Stimulated activated CD4-positive, alpha-beta T cell treated with anti-CD3 and anti-CD28 coated beads, Interleukin-4, amount 100 ng/mL, for 48 hours (primary cell): ENCODE data around the gene TTC3.
A peak's percentile ranks its signal among the peaks of the same experiment; 100 is the strongest.

Experiments used
- DNase-seq, 2 donors: peaks; one replicate each; pipeline ENCODE4 v3.0.0-alpha.2; 2020; ENCODE audit warnings: low read depth in 2 of 2

The TTC3 gene

GRCh38 chr21:37224861-37225839 is 152.1 kb downstream of the TTC3 start:
- peak; percentile 29 to 31 for DNase-seq

- no peak for DNase-seq
Observed at GRCh38 chr21:37226041-37226920, 153.2 kb downstream of the TTC3 start.

GRCh38 chr21:37227071-37228002 is 154.3 kb downstream of the TTC3 start:
- DNase-seq, result no peak

DNA sequence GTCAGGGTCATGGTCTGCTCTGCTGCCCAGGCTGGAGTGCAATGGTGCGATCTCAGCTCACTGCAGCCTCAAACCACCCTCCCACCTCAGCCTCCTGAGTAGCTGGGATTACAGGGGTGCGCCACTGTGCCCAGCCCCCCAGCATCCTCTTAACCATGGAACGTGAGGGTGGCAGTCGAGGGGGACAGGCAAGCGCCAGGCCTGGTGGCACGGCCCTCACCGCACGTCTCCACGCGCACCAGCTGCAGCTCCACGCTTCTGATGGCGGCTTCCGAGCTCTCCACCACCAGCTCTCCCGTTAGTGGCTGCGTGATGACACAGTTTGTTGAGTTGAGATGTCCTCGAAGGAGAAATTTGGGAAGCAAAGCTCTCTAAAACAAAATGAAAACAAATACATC is 154.9 kb downstream of the TTC3 start:
- no peak for DNase-seq

DNA sequence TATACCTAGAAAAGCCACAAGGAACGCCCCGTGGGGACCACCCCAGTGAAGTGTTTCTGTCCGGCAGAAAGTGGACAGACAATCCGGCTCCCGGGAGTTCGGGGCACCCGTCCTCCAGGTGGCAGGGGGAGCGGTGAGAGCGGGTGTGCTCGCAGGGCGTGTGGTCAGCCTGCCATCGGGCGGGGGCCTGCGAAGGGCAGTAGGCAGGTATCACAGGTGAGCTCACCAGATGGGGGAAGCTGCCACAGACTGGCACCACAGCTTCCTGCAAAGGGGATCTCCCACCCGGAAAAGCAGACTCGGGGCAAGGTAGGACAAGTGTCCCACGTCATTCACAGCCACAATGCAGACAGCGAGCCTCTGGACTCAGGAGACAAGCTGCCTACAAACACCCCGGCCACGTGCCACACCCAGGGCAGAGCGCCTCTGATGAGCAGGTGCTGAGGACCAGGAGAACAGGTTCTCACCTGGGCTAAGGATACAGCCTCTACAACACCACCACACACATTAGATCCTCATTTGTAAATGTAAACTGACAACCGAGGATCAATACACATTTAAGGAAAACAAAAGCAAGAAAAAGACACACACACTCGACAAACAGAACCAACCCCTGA is 157.7 kb downstream of the TTC3 start:
- DNase-seq, result no peak

DNA sequence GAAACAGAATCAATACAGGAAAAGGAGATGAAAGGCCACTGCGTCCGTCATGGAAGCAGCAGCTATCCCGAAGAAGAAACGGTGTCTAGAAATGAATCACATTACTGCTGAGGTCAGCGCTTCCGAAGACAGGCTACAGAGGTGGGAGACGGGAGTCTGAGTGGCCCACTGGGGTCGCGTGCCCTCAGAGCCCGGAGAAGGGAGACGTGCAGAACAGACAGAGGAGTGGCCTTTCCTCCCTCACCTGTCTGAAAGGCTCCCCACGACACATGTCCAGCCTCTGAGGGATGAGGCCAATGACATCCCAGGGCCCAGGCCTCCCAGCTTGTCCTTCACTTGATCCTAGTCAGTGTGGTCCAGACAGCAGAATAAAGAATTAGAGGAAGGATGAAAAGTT is 158.2 kb downstream of the TTC3 start:
- DNase-seq, result no peak

GRCh38 chr21:37231671-37232070 is 158.6 kb downstream of the TTC3 start:
- DNase-seq, result no peak

GRCh38 chr21:37232274-37233018 is 159.4 kb downstream of the TTC3 start:
- DNase-seq, result no peak

GRCh38 chr21:37233551-37234146 is 160.6 kb downstream of the TTC3 start:
- DNase-seq, result no peak

GRCh38 chr21:37237346-37237745 is 164.3 kb downstream of the TTC3 start:
- no peak for DNase-seq

DNA sequence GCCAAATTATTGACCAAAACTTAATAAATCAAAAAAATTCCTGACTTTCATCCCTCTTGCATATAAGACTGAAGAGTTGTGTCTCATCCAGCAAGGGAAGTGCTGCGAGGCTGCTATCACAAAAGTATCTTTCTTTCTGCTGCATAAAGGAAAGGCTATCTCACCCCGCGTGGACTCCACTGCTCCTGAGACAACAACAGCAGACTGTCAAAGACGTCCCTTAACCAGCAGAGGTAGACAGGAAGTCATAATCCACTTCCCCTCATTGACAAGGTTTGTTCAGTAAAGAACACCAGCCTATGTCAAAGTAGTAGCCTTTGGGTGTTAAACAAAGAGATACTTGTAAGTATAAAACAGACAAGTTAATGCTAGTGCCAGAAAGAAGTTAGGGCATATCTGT is 164.7 kb downstream of the TTC3 start:
- no peak for DNase-seq

DNA sequence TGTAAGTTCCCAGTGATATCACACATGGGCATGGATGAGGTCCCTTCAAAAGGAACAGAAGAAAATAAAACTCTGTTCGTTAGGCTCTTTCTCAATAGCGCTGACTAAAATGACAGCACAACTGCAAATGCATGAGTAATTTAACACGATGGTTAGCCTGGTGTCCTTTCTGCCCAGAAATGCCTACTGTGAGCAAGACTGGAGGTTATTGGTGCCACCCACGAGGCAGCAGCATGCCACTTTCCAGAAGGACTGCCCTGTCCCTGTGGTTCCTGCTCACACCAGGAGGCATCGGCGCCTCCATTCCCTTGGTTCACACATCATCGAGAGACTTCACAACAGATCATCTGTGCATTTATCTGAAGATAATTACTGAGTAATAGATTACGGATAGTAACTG is 167.9 kb downstream of the TTC3 start:
- DNase-seq, result no peak

GRCh38 chr21:37241426-37241825 is 168.4 kb downstream of the TTC3 start:
- DNase-seq, result no peak

DNA sequence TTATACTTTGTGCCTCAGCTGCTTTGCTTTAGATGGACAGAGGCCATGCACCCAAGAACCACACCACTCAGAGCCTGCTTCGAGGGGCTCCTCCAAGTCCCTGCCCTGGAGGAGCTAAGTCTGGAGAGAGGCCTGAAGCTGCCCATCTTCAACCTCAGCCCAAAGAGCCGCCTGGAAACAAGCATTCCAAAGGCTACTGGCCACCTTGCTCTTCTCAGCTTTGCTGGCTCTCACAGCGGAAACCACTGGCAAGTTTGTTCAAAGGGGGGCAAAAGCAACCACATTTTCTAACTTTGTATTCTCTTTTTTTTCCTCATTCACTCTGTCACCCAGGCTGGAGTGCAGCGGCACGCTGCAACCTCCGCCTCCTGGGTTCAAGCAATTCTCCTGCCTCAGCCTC is 170.9 kb downstream of the TTC3 start:
- no peak for DNase-seq

DNA sequence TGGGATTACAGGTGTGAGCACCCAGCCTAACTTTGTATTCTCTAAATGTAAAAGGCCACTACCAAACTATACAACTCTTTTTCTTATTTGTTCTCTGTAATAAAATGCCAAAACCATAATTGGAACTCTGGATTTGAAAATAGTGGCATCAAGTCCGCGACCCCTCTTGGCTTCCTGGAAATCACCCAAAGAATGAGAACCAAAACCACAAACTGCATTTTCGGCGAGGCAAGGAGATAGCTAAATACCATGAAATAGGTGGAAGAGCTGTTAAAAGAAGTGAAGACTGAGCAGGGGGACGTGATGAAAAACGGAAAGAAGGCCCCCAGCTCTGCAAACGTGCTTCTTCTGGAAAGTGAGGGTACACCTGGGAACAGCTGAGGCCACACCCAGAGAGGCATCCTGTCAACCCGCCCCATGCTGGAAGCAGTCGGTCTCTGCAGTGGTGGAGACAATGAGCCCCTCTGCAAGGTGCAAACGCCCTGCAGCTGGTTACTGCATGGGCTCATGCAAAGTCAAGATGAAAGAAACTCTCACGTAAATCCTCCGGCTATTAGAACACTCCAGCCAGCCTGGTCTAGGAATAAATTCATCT is 171.5 kb downstream of the TTC3 start:
- no peak for DNase-seq

DNA sequence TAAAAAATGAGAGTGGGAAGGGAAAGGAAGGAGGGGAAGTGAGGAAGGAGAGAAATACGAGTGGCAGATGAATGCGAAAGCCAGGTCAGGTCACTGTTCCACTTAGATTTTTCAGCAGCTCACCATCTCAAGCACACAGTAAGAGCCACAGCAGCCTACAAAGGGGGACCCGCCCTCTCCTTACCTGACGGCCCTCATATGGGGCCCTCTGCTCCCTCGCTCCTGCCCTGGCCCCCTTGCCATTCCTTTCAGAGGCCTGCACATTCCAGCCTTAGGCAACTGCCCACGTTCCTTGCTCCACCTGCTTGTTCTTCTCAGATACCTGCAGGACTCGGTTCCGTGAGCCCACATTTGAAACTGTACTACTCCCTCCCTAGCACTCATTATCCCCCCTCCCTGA is 172.1 kb downstream of the TTC3 start:
- no peak for DNase-seq

DNA sequence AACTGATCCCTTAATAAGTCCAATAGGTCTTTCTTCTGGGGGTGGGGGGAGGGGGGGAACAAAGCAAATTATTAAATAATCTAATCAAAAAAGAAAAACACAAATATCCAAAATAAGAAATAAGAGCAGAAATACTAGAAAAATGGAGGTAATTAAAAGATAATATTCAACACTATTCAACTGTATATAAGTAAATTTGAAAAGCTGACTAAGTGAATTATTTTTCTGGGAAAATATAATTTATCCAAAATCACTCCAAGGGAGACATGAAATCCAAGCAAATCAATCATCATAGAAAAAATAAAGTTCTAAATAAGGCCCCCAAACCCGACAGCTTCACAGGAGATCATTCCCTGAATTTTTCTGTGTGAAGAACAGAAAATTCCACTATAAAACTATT is 175.2 kb downstream of the TTC3 start:
- no peak for DNase-seq

DNA sequence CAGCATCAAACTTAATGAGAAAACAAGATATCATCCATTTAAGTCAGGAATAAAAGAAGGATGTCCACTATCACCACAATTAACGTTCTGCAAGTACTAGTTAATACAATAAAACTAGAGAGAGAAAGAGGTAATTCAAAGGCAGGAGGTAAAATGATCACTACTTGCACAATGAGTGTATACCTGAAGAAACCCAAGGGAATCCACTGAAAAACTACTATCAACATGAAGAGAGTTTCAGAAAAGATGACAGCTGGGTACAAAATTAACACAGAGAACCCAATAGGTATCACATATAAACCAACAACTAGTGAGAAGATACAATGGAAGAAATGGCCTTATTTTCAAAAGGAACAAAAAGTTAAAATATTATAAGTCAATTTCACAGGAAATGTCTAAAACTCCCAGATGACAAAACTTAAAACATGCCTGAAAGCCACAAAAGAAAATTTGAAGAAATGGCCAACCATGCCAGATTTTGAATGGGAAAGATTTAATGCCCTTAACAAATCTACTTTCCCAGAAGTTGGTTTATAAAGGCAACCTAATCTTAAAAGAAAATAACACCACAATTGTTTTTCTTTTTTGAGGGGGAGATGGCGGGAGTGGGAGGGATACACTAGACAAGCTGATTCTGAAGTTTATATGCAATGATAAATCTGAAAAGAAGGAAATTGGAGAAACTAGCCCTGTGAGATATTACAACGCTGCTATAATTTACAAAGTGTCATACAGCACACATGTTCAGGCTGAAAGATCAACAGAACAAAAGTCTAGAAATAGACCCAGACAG is 176.3 kb downstream of the TTC3 start:
- DNase-seq, result no peak

- no peak for DNase-seq
Observed at GRCh38 chr21:37251294-37251634, 178.2 kb downstream of the TTC3 start.
